OCI-LY7 (cell line): ENCODE measurements around the gene ATPAF2.

ENCODE experiments used
- EZH2phosphoT487 ChIP-seq: fragments of 200-600 bp; sonication (generic); IDR thresholded peaks from 2 replicates; pipeline ENCODE4 v1.6.1; 2018; ENCODE audit warnings: low read depth, borderline replicate concordance, mild to moderate bottlenecking, mixed run types, antibody characterized with exemption, low read length, moderate library complexity, mixed read lengths
- TF ChIP-seq, protein P1 (sequence below): fragments of 200-600 bp; sonication (generic); conservative IDR thresholded peaks from 2 replicates; pipeline ENCODE4 v1.5.1; 2014; ENCODE audit warnings: mild to moderate bottlenecking, antibody characterized with exemption, low read length, moderate library complexity, mixed read lengths

DNA sequence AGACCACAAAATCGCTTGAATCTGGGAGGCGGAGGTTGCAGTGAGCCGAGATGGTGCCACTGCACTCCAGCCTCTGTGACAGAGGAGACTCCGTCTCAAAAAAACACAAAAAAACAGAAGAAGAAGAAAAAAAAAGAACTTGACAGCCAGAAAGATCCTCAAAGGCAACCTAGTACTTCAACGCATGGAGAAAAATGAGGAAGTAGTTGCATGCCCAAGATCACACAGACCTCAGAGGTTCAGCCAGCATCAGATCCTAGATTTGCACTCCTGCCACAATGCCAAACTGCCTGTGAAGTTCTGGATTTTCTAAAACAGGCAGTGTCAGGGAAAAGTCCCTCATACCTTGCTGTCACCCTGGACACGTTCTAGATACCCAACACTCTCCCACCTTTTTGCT is 1.5 kb downstream of the ATPAF2 start:
- TF ChIP-seq, protein P1, sequence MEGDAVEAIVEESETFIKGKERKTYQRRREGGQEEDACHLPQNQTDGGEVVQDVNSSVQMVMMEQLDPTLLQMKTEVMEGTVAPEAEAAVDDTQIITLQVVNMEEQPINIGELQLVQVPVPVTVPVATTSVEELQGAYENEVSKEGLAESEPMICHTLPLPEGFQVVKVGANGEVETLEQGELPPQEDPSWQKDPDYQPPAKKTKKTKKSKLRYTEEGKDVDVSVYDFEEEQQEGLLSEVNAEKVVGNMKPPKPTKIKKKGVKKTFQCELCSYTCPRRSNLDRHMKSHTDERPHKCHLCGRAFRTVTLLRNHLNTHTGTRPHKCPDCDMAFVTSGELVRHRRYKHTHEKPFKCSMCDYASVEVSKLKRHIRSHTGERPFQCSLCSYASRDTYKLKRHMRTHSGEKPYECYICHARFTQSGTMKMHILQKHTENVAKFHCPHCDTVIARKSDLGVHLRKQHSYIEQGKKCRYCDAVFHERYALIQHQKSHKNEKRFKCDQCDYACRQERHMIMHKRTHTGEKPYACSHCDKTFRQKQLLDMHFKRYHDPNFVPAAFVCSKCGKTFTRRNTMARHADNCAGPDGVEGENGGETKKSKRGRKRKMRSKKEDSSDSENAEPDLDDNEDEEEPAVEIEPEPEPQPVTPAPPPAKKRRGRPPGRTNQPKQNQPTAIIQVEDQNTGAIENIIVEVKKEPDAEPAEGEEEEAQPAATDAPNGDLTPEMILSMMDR: no peak
- TF ChIP-seq EZH2phosphoT487: no peak
